ENCODE data around the gene LPIN2.

Gene LPIN2

DNA sequence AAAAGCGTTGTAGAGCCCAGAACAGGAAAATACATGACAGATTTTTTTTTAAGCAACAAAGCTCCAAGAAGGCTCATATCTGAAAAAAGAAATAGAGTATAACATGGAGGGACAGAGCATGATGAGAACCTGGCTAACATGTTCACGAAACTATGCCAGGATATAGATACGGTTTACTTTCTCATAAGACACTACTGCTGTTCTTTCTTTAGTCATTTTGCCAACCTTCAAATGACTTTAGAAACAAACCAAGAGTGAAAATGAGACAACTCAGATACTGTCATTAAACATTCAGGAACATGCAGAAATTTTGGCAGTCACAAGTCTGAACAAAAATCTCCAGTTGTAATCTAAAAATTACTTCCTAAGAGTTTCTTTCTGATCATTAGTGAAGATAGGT is 14.3 kb downstream of the LPIN2 start:
- no peak for DNase-seq

DNA sequence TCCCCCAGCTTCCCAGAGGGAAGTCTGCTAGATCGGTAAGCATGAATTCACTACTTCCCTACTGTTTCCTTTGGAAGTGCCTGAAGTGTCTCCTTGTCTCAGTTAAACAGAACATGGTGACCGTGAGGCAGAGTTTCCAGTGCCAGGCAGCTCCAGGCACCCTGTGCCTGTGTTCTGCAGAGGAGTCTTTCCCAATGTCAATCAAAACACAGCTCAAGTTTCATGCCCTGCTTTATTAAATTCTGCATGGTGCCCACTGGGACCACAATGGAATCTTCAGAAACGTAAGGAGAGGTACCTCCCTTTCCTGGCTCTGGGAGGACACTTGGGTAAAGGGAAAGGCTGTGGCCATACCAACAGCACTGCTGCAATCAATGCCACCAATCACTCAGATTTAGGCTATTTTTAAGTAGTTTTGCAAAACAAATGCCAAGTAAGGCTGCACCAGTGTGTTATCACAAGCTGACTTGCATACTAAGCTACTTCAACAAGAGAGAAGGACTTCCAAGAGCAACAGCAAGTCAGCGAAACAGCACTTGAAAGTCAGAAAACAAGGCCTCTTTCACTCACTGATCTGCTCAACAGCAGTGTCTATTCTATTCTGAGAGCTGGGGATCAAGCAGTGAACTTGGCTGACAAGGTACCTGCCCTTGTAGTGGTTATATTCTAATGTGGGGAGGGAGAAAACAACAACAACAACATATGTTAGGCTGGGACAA is 14.9 kb downstream of the LPIN2 start:
- no peak for DNase-seq

DNA sequence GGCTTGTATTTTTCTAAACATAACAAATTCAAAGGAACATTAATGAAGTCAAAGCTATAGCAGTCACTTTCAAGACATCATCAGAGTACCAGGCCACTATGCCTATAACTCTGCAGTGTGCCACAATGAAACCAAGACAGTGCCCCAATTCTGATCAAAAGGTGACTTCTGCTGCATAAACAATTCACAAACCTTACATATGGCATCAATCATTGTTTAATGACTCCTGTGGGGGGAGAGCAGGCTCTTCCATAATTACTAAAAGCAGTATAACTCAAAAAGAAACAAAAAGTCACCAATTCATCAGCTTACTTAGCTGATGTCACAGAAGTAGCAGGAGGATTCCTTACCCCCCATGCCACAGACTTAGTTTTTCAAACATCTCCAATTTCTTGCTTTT is 15.5 kb downstream of the LPIN2 start:
- no peak for DNase-seq

DNA sequence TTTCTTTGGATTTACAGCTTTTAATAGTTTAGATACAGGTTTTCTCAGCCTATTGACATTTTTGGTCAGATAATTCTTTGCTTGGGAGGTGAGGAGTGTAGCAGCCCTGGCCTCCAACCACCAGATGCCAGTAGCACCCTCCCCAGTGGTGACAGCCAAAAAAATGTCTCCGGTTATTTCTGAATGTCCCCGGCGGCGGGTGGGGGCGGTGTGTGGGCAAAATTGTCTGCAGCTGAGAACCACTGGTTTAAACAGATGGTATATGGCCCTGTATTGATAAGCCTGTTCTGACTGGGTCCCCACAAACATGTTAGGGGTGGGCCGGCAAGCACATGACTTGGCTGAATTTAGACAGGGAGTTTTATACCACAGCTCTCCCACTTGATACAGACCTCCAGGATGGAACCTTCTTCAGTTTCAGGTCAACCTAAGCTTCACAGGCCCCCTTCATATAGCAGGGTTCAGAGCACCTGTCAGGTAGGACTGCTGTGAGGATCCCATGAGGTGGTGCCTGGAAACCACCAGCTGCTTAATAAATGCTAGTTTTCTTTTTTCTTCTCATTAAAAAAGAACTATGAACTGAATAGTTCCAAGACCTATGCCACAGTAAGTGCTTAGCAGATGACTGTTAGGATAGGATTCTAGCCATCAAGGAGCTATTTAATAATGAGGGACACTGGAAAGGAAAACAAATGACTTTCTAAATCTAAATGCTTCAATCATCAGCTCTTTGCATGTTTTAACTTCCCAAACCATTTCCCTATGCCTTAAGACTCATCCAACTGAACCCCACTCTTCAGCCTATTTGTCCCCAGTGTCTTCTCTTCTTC is 18.1 kb downstream of the LPIN2 start:
- DNase-seq, result peak; percentile 69

DNA sequence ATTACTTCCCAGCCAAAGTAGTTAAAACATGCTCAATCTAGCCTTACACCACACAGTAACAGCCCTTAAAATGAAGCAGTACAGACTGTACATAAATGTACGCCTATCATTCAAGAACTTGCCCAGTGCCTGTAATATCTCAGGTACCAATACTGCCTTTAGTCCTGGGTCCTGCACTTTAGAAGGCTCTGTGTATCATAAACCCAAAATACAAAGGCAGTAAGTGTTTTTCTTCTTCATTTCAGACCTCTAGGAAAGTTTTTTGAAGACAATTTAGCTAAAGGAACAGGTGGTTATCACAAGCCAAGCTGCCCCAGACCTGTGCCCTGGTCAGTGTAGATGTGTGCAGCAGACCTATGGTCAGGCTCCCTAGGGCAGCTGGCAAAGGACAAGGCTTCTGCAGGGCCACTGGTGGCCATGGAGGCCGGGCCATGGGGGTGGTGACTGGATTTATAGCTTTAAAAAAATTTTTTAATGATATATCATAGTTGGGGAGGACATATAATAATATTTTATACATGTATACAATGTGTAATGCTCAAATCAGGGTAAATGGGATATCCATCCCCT is 18.8 kb downstream of the LPIN2 start:
- no peak for DNase-seq

DNA sequence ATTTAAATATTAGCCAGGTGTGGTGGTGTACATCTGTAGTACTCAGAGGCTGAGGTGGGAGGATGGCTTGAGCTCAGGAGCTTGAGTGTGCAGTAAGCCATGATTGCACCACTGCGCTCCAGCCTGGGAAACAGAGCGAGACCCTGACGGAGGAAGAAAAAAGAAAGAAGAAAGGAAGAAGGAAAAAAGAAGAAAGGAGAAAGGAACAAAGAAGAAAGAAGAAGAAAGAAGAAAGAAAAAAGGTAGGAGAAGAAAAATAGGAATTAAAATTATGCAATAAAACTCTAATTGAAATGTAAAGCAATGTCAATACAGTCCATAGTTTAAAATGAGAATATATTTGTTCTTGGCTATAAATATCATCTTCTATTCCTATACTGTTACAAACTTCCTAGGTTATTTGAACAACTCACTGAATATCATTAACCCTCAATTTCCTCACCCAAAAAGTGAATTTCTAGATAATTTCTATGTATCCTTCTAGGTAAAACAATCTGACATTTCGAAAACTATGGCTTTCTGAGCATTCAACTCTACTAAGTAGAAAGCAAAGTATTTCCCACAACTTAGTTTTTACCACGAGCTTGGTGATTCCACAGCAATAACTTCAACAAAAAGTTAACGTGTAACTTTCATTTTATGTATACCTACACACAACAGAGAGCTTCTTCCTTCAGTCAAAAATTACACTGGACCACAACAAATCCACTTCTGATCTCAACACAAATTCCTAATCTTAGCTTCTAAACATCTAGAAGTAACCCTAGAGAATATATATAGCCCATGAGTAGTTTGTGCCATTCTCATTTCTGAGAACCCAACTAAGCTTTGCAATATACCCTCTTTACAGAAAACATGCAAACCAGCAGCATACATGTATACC is 19.7 kb downstream of the LPIN2 start:
- no peak for DNase-seq

DNA sequence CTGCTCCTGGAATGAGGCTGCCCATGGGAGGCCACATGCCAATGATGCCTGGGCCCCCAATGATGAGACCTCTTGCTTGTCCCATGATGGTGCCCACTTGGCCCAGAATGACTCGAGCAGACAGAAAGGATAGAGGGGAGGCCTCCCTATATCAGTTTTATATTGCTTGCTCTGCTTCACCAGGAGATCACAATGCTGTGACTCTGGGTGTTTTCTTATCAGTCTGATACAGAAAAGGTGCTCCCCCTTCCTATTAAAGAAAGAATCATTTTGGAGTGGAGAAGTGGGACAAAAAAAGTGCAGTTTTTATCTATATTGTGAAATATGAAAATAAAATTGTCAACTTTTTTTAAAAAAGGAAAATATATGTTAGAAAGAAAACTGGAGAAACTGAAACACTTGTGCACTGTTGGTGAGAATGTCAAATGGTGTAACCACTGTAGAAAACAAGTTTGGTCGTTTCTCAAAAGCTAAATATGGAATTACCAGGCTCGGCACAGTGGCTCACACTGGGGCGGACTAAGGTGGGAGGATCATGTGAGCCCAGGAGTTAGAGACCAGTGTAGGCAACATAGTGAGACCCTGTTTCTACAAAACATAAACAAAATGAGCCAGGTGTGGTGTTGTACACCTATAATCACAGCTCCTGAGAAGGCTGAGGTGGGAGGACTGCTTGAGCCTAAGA is 21.8 kb downstream of the LPIN2 start:
- DNase-seq, result no peak

DNA sequence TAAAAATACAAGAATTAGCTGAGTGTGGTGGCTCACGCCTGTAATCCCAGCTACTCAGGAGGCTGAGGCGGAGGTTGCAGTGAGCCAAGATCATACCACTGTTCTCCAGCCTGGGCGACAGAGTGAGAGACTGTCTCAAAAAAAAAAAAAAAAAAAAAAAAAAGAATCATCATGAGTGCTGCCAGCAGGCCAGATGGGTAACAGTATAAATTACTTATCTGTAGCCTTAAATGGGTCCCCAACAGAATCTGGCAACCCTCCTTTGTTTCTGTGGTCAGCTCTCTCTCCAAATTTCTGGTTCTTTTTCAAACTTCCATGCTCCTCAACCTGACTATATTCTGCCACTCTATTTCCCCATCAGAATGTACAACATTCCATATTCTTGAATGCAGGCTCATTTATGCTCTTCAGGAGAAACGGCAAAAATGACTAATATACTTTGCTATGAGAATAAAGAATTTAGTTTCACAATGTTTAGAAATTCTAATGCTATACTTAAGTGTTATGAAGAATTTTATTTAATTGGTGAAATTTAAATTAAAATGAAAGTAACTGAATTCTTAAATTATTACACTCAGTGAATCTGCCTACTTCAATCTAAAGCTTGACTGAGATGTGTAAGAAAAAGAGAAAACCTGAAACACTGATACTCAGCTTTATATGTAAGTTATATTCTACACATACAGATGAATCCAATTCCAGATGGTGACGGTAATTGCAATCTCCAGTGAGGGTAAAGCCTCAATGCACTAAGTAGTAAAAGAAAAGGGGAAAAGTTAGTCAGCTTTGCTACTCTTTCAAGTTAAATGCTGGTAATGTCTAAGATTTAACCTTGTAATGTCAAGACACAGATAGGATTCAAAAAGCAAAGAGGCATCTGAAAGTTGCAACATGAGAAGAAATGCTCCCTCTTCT is 24.8 kb downstream of the LPIN2 start:
- no peak for DNase-seq

DNA sequence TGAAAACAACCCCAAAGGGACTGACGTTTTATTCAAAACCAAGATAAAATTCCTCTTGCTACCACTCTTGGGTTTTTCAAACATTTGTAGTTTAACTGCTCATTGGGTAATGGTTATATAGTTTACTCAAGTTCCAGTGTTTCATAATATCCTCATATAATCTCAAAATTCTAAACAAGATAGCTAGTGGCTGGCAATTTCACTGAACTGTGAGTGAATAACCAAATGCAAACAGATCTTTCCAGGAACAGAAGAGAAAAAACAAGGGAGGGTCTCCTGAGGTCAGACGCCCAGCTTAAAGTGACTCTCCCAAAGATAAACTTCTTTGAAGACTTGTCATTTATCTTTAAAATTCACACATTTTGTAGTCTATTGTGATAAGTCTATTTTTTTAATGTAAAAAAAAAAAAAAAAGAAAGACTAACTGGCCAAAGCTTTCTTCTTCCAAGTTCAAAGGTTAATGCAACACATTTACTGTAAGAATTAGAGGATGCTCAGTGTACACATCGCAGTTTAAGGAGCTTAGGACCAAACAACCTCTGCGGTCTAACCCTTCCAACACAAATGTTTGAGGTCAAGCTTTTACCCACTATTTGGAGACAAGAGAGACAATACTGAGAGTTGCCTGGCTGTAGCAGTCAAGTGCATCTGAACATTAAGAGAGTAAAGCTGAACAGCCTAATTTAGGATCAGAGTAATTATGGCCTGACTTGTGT is 26.6 kb downstream of the LPIN2 start:
- no peak for DNase-seq

DNA sequence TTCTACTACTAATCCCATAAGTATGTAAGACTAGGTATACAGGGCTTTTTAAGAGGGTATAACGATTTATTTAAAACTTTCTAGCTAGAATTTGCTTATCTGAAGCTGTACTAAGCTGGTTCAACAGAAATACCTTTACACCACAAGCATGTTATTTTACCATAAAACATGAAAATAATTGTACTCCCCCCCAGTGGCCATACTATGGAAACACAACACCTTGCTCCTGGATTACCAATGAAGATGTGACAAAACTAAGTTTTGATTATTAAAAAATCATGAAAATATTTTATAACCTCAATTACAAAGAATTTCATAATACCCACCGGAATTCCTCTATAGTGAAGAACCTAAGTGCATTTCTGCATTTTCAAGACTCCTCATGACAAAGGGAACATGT is 27.3 kb downstream of the LPIN2 start:
- DNase-seq, result no peak

DNA sequence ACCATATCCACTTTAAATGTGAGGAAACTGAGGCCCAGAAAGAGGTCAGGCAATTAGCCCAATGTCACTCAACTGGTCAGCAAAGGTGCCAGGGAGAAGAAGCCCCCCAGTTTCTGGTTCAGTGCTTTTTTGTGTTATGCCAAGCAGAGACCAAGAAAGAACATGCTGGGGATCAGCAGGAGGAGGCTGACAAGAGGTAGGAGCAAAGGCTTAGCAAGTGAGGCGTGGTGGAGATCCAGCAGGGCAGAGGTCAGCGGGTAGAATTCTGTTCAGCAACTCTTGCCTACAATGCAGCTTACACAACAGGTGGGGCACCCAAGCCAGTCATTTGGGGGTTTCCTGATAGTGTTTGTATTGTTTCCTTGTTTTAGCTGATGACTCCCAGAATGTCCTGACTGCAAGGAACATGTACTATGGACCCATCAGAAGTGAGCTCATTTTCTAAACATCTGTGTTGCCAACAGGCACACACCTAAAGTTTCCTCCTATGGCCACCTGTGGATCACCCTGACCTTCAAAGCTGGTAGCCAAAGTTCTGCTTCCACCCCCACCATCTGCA is 28.2 kb downstream of the LPIN2 start:
- DNase-seq, result no peak

DNA sequence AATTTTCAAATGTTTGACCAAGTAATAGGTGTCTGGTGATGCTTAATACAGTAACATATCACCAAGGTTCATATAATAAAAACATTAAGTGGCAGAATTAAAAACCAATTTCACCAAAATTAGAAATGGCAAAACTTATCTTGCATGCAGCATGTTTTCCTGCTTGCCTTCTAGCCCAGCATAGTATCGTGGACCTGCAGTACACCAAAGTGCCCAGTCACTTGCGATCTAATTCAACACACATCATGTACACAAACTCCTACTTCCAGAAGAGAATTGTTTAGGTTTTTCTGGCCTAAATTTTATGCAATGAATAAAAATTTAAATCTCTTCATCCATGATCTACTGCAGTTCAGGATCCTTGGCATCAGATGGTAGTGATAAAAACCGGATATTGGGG is 28.9 kb downstream of the LPIN2 start:
- no peak for DNase-seq

DNA sequence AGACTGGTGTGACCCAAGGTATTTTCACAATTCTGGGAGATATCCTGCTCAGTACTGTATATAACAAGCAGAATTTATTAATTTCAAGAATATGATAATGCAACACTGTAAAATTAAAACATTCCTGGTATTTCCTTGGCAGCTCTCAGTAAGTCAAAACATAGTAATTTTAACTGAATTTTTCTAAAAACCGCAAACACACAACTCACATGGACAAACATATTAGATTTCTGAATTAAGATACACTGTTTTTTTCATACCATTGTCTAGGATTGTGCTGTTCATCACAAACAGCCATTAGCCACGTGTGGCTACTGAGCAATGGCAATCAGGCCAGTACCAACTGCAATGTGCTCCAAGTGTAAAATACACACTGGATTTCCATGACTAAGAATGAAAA is 29.6 kb downstream of the LPIN2 start:
- no peak for DNase-seq

DNA sequence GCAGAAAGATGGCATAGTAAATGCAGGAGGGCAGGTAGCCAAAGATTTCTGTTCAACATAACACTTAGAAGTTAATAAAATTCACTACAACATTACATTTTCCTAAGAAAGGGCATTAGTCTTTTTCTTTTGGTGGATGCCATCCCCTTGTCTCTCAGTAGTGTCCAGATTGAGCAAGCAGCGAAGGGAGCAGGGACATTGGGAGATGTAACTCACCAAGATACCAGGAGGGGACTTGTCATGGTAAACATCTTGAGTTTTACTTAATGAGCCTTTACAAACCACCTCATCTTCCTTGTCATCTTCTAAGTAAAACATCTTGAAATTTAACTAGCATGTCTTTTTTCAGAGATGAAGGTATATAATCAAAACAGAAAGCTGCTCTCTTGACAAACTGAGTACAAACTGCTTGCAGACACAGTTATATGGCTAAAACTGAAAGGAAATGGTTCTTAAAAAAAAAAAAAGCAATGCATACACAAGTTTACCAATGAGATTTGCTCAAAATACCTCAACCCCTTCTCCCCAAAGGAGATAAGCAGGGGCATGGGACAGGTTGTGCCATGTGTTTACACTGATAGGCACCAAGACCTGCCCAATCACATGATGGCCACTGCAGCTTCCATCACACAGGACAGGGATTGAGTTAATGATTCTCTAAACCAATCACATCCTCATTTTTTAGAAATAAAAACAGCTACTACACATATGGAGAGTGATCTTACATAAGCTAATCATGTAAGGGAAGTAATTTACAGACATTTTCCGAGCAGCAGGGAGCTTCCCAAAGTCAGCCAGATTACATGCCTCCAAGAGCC is 30.3 kb downstream of the LPIN2 start:
- no peak for DNase-seq

DNA sequence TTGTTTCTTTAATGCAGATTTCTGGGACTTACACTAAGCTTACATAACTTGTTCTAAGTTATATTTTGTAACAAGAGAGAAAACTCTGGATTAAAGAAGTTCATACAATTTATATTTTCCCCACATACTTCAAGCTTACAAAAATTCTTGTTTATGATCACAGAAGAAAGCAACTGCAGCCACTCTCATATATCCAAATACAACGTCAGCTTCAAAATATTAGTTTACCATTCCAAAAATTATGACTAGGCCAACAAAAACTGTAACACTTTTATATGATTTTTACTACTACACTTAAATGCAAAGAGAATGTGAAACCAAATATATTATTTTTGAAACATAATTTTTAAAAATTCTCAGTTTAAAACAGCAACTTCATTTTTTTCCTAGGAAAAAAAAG is 30.9 kb downstream of the LPIN2 start:
- no peak for DNase-seq

DNA sequence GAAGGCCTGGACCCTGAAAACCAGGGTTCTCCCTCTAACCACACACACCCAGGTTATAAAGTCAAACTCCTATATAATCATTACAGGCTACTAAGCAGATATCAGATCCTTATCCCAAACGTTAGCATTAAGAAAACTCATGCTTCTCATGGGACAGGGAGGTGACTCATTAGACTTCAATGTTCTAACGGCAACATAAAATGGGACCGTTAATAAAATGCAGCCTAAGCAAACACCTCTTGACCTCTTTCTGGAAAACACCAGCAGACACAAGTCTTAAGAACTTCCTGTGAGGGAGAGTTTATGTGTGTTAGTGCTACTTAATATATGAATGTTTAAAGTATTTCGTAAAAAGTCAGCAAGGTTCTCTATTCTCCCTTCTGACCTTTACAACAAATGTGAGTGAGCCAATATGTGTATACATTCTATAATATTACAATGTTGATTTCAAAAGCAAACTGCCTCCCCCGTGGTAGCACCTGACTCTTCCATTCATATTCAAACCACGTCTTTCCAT is 31.7 kb downstream of the LPIN2 start:
- DNase-seq, result no peak

DNA sequence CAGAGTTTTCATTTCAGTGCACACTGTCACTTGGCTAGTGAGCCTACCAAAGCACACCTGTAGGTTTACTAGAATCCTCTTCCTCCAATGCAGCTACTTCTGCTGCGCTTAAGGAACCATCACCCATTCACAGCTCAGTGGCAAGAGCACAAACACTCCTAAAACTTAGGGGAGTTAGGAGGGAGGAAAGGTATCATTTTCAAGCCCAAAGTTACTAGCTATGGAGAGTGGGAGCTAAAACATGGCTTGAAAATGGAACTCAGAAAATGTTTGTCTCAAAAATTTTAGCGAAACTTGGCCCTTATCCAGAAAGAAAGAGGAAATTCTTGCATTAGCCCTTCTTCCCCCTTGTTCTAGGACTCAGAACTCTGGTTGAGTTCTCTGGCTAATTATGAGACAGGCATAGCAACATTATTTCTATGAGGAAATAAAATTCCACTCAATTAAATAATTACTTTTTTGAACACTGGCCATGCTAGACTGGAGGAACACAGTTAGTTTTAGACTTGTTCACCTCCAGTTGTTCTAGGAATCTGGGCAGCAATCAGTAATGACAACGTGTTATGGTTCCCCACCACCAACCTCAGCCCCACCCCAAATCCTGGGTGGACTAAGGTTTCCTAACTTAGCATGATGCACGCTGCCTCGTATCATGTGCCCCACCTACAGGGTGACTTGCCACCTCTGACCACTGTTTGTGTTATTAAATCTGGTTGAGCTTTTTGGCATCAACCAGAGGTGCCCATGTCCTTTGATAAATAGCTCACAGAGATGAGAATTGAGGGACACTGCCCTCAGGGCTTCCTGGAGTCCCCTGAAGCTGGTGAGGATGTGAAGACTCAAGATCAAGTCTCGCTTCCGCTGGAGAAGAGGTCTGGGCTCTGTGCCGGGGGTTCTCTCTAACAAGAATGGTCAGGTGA is 32.8 kb downstream of the LPIN2 start:
- DNase-seq, result peak; percentile 26

DNA sequence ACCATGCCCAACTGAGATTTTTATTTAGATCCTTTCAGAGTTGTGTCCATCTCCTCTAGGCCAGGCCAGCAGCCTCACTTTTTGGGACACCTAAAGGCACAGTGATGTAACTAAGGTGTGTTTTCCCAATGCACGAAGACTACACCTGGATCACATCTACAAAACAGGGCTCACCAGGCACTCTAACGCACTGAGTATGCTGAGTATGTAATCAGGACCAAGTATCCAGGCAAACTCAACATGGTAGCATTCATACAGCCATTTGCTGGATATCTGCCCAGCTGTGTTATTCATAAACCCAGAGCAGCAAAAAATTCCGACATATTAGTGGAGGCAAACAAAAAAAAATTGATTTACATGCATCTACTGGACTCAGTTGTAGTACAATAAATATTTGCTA is 33.8 kb downstream of the LPIN2 start:
- DNase-seq, result no peak

All from stimulated activated naive CD4-positive, alpha-beta T cell treated with Interleukin-2 at 50 U/mL for 16 hours (primary cell).